AG10803 (cell line): ENCODE measurements around the gene ZBTB48.
A peak's percentile ranks its signal among the peaks of the same experiment; 100 is the strongest.

Source experiments
- DNase-seq: peaks from one replicate; pipeline ENCODE4 v3.0.0; 2010; ENCODE audit warnings: low read depth
- H3K4me3 ChIP-seq: 2 replicates; pipeline ENCODE4 v1.5.1; 2011; ENCODE audit warnings: mild to moderate bottlenecking, low read length, control low read depth
- TF ChIP-seq, protein P1 (sequence below): conservative IDR thresholded peaks from 2 replicates; pipeline ENCODE4 v1.5.1; 2011; ENCODE audit warnings: mild to moderate bottlenecking, low read length, control low read depth, inconsistent platforms

ZBTB48 gene

DNA sequence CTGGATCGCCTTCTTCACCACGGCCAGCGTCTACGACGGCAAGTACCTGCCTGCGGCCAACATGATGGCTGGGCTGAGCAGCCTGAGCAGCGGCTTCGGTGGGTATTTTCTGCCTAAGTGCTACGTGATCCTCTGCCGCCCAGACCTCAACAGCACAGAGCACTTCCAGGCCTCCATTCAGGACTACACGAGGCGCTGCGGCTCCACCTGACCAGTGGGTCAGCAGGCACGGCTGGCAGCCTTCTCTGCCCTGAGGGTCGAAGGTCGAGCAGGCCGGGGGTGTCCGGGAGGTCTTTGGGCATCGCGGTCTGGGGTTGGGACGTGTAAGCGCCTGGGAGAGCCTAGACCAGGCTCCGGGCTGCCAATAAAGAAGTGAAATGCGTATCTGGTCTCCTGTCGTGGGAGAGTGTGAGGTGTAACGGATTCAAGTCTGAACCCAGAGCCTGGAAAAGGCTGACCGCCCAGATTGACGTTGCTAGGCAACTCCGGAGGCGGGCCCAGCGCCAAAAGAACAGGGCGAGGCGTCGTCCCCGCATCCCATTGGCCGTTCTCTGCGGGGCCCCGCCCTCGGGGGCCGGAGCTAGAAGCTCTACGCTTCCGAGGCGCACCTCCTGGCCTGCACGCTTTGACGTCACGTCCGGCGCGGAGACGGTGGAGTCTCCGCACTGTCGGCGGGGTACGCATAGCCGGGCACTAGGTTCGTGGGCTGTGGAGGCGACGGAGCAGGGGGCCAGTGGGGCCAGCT is at the start of gene ZBTB48:
Gene ZBTB48, plus strand, starts transcription at position 621 of the 745 bp plus-strand sequence. CDS start 616 bp downstream, outside the sequence.
- peak; percentile 94 for DNase-seq
- TF ChIP-seq, protein P1, sequence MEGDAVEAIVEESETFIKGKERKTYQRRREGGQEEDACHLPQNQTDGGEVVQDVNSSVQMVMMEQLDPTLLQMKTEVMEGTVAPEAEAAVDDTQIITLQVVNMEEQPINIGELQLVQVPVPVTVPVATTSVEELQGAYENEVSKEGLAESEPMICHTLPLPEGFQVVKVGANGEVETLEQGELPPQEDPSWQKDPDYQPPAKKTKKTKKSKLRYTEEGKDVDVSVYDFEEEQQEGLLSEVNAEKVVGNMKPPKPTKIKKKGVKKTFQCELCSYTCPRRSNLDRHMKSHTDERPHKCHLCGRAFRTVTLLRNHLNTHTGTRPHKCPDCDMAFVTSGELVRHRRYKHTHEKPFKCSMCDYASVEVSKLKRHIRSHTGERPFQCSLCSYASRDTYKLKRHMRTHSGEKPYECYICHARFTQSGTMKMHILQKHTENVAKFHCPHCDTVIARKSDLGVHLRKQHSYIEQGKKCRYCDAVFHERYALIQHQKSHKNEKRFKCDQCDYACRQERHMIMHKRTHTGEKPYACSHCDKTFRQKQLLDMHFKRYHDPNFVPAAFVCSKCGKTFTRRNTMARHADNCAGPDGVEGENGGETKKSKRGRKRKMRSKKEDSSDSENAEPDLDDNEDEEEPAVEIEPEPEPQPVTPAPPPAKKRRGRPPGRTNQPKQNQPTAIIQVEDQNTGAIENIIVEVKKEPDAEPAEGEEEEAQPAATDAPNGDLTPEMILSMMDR: no peak
- H3K4me3 ChIP-seq: peak within 1 kb of the TSS; percentile 82

DNA sequence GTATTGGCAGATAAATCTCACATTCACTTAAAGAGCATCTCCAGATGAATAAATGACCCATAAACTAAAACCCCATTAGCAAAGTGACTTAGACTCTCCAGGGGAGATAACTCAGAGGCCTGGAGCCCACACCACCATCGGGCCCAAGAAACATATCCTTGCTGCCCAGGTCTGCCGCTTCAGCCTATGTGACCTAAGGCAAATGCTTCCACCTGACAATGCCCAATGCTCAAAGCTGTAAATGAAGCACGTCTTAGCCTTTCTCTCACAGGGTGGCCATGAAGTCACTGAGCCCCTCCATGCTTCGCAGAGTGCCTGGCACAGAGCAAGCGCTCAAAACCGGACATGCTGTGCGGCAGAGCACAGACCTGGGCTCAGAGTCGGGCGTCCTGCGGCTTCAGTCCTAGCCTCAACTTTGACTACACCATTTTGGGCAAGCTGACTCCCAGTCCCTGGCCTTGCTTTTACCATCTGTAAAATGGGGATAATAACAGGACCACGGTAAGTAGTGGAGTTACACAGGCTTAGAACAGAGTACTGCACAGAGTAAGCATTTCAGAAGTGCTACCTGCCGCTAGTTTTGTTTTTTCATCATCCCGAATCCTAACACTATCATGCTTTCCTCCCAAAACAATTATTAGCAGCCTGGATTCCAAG is 49.2 kb upstream of the ZBTB48 start:
- TF ChIP-seq, protein P1: no peak
- no peak overlapping the region for H3K4me3 ChIP-seq
- no peak for DNase-seq

DNA sequence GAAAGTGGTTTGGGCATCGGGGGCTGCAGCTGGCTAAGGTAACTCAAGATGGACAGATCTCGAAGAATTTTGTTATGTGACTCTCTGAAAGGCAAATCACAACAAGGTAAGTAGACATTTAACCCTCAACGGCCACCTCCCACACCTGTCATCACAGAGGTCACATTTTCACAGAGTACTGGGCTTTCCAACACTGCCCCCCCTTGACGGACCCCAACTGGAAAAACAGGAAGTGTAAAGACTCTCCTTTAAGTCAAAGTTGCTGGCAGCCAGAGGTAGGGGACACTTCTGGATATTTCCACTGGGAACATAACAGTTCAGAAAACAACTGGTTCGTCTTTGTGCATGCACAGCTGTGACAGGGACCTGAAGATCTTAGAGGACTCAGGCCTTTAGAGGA is 47.8 kb upstream of the ZBTB48 start:
- DNase-seq: no peak
- TF ChIP-seq, protein P1: no peak

DNA sequence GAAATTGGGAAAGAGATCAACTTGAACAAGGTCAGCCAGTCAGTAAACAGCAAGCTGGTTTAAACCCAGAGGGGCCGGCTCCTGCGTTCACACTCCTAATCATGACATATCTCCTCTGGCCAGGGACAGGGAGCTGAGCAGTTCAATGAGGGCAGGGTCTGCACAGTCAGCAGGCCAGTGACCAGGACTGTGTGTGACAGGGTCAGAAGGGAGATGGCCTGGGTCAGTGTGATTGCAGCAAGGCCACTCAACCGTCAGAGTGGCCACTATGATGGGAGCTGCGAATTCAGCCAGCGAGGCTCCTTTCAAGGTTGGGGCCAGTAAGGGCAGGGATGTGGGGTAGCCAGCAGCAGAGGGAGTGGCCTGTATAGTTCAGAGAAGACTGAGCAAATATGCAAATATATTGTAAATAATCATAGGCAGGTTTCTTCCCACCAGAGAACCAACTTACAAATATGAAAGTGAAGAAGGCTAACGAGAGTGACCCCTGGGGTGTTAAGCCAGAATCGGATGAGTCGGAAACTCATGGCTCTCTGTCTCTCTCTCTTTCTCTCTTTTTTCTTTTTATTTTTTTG is 45.5 kb upstream of the ZBTB48 start:
- H3K4me3 ChIP-seq: no peak overlapping the region
- DNase-seq: no peak

More for the DNA sequence above, 47.8 kb upstream of the ZBTB48 start:
- no peak overlapping the region for H3K4me3 ChIP-seq

DNA sequence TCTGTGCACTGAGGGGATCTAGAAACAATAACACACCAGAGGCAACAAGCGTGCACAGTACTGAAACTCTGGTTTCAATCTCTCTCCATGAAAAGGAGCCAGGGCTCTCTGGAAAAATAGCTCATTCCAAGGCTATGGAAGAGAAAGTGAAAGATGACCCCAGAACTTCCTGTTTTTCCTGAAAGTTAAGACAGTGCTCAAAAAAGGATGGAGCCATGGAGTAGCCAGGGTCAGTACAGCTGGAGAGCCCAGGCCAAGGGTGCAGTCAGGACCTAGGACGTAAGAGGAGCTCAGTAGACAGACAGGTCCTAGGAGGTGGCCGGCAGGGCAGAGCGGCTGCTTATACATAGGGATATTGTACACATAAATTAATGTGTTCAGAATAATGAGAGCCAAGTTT is 44.6 kb upstream of the ZBTB48 start:
- DNase-seq: no peak
- no peak overlapping the region for H3K4me3 ChIP-seq
- TF ChIP-seq, protein P1: no peak

More for the DNA sequence above, 45.5 kb upstream of the ZBTB48 start:
- TF ChIP-seq, protein P1: no peak

DNA sequence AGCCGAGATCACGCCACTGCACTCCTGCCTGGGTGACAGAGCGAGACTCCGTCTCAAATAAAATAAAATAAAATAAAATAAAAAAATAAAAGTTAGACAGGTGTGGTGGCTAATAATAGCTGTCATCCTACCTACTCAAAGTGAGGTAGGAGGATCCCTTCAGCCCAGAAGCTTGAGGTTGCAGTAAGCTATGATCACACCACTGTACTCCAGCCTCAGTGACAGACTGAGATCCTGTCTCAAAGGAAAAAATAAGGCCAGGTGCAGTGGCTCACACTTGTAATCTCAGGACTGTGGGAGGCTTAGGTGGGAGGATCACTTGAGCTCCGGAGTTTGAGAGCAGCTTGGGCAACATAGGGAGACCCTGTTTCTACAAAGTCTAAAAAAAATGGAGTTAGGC is 43.5 kb upstream of the ZBTB48 start:
- no peak overlapping the region for H3K4me3 ChIP-seq
- DNase-seq: no peak
- TF ChIP-seq, protein P1: no peak

DNA sequence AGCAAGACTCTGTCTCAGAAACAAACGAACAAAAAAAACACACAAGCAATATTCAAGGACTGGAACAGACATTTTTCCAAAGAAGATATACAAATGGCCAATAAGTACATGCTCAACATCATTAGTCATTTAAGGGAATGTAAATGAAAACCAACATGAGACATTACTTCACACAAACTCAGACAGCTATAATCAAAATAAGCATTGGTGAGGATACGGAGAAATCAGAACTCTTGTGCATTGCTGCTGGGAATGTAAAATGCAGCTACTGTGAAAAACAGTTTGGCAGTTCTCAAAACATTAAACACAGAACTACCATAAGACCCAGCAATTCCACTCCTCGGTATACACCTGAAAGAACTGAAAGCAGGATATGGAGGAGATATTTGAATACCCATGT is 40.8 kb upstream of the ZBTB48 start:
- TF ChIP-seq, protein P1: no peak
- H3K4me3 ChIP-seq: no peak overlapping the region
- DNase-seq: peak; percentile 52
